Gastroesophageal sphincter (tissue), 3 donors: ENCODE results near the gene SETDB1.

Experiments used
- CTCF ChIP-seq, 4 experiments: fragments of 200-600 bp in 2 of 4; fragments of 450-650 bp in 2 of 4; sonication (generic) in 1 of 4; IDR thresholded peaks; one replicate each; pipeline ENCODE4 v1.5.1; 2017 to 2019; ENCODE audit warnings: antibody characterized with exemption in 4 of 4, mild to moderate bottlenecking in 2 of 4, moderate library complexity in 2 of 4
- EP300 ChIP-seq: sonication (generic); formaldehyde crosslinking; IDR thresholded peaks from one replicate; pipeline ENCODE4 v1.6.1; 2017; ENCODE audit warnings: antibody characterized with exemption, mild to moderate bottlenecking
- POLR2A ChIP-seq, 2 donors: fragments of 450-650 bp; IDR thresholded peaks; one replicate each; pipeline ENCODE4 v1.6.1; 2017; ENCODE audit warnings: antibody characterized with exemption in 2 of 2, mild to moderate bottlenecking in 2 of 2, moderate library complexity in 1 of 2
- POLR2AphosphoS5 ChIP-seq: sonication (generic); formaldehyde crosslinking; IDR thresholded peaks from one replicate; pipeline ENCODE4 v1.6.1; 2017; ENCODE audit warnings: antibody characterized with exemption

- TF ChIP-seq CTCF (IDR thresholded peaks at IDR 0.05) (no peak), POLR2A (IDR thresholded peaks at IDR 0.05) (no peak), POLR2AphosphoS5 (no peak), EP300 (no peak)
Measured at GRCh38 chr1:150999926-151000325, 73.8 kb downstream of the SETDB1 start.
